HG02852 (cell line): ENCODE measurements around the gene ISYNA1.

Experiments
- ATAC-seq: cut with Tn5 transposase; IDR thresholded peaks from one replicate; pipeline ENCODE4 v1.9.1; 2021; ENCODE audit warnings: mild to moderate bottlenecking, moderate library complexity; ENCODE audit not compliant: unreplicated experiment

The ISYNA1 gene

GRCh38 chr19:18433015-18433691 is 4.8 kb downstream of the ISYNA1 start:
- no peak for ATAC-seq

GRCh38 chr19:18432275-18433014 is 5.5 kb downstream of the ISYNA1 start:
- ATAC-seq, result no peak

- no peak for ATAC-seq
Observed at GRCh38 chr19:18431351-18432197, 6.4 kb downstream of the ISYNA1 start.

- no peak for ATAC-seq
Observed at GRCh38 chr19:18430417-18431144, 7.4 kb downstream of the ISYNA1 start.

- ATAC-seq, result no peak
Observed at GRCh38 chr19:18429717-18430416, 8.1 kb downstream of the ISYNA1 start.

GRCh38 chr19:18428787-18429674 is 8.9 kb downstream of the ISYNA1 start:
- ATAC-seq, result peak; percentile 51

GRCh38 chr19:18428173-18428786 is 9.7 kb downstream of the ISYNA1 start:
- no peak for ATAC-seq

GRCh38 chr19:18427743-18428113 is 10.2 kb downstream of the ISYNA1 start:
- no peak for ATAC-seq

GRCh38 chr19:18427080-18427742 is 10.7 kb downstream of the ISYNA1 start:
- ATAC-seq, result no peak

GRCh38 chr19:18426416-18426767 is 11.5 kb downstream of the ISYNA1 start:
- no peak for ATAC-seq

GRCh38 chr19:18425515-18426415 is 12.2 kb downstream of the ISYNA1 start:
- no peak for ATAC-seq

GRCh38 chr19:18424890-18425514 is 12.9 kb downstream of the ISYNA1 start:
- no peak for ATAC-seq

GRCh38 chr19:18424122-18424889 is 13.6 kb downstream of the ISYNA1 start:
- no peak for ATAC-seq

- ATAC-seq, result no peak
Observed at GRCh38 chr19:18423258-18424020, 14.5 kb downstream of the ISYNA1 start.

- no peak for ATAC-seq
Observed at GRCh38 chr19:18422530-18423191, 15.3 kb downstream of the ISYNA1 start.
